Measurements from ENCODE around the gene CATSPERD.

DNA sequence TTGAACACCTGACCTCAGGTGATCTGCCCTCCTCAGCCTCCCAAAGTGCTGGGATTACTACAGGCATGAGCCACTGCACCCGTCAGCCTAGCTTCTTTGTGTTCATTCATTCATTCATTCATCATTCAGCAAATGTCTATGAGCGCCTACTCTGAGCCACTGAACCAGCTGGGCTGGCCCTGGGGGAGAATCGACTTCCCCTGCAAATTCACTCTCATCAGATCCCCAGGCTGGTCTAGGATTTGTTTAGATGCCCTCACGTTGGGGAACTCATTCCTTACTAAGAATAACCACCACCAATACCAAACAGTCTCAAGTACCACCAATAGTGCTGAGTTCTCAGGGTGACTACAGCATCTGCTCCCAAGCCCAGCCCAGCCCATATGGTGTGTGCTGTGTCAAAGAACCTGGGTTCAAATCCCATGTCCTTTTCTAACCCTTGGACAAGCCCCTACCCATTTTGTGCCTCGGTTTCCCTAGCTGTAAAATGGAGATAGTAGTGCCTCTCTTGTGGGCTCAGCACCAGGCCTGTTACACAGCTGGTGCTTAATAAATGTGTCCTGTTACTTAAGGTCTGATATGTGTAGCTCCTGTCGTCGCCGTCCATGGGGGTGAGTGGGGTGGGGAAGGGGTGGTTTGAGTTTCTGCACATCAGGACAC, 101.2 kb downstream of the CATSPERD start:
- TF ChIP-seq, protein P1, sequence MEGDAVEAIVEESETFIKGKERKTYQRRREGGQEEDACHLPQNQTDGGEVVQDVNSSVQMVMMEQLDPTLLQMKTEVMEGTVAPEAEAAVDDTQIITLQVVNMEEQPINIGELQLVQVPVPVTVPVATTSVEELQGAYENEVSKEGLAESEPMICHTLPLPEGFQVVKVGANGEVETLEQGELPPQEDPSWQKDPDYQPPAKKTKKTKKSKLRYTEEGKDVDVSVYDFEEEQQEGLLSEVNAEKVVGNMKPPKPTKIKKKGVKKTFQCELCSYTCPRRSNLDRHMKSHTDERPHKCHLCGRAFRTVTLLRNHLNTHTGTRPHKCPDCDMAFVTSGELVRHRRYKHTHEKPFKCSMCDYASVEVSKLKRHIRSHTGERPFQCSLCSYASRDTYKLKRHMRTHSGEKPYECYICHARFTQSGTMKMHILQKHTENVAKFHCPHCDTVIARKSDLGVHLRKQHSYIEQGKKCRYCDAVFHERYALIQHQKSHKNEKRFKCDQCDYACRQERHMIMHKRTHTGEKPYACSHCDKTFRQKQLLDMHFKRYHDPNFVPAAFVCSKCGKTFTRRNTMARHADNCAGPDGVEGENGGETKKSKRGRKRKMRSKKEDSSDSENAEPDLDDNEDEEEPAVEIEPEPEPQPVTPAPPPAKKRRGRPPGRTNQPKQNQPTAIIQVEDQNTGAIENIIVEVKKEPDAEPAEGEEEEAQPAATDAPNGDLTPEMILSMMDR (IDR thresholded peaks at IDR 0.05), result no peak
- no peak for TF ChIP-seq POLR2A (IDR thresholded peaks at IDR 0.05)
- no peak for TF ChIP-seq EP300 (IDR thresholded peaks at IDR 0.05)

Data from gastroesophageal sphincter (tissue), 3 donors.